ENCODE data around the gene PRKG1. TPM values are rescaled to one million over a fixed set of nuclear protein-coding genes. Genes with fewer than 3 reads are reported as not detected.

The PRKG1 gene
- total RNA-seq, 1 donor, result 1.2 TPM

DNA sequence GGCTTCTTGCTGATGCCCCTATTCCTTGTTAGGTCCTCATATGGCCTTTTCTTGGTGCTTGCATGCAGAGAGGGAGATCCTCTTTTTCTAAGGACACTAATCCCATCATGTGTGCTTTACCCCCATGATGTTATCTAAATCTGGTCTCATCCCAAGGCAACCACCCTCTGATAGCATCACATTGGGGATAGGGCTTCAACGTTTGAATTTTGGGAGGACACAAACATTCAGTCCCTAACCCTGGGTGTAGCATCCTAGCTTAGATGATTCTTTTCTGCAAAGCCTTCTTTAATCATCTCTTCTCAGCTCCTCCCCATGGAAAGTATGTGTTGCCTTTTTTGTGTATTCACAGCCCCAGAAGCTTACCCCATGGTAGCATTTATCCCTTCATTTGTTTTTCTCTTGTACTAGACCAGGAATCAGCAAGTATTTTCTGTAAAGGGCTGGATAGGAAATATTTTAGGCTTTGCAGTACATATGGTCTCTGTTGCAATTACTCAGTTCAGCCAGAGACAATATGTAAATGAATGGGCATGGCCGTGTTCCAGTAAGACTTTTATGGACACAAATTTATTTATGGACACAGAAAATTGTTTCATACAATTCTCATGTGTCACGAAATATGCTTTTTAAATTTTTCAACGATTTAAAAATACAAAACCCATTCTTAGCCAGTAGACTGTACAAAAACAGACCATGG, 726.6 kb downstream of the PRKG1 start:
- H3K9me3 ChIP-seq (ENCODE audit: low read depth, low read length), result no peaks in the 10 kb centered on the region
- H3K4me3 ChIP-seq (ENCODE audit: low read length), result no peak overlapping the region
- H3K4me1 ChIP-seq (ENCODE audit: insufficient read depth, low read length), result no peaks in the 10 kb centered on the region
- H3K27me3 ChIP-seq (ENCODE audit: insufficient read depth, low read length), result no peaks in the 10 kb centered on the region

DNA sequence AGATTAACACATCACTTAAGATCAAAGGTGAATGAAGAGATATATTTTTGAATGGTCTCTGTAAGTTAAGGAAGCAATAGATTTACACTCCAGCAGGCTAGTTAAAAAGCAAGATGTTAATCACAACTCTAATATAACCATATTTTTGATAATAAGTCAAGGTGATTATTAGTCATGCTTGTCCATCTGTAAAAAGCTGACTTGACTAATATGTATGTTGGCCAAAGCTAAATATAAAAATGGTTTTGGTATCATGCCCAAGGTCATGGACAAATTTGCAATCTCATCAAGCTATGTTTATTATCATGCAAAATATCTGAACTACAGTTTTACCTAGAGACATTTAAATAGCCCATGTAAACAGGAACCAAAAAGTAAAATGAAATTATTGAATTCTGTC, 727.7 kb downstream of the PRKG1 start:
- no peaks in the 10 kb centered on the region for H3K27me3 ChIP-seq (ENCODE audit: insufficient read depth, low read length)
- H3K9me3 ChIP-seq (ENCODE audit: low read depth, low read length), result no peaks in the 10 kb centered on the region
- no peaks in the 10 kb centered on the region for H3K4me1 ChIP-seq (ENCODE audit: insufficient read depth, low read length)
- H3K4me3 ChIP-seq (ENCODE audit: low read length), result no peak overlapping the region

DNA sequence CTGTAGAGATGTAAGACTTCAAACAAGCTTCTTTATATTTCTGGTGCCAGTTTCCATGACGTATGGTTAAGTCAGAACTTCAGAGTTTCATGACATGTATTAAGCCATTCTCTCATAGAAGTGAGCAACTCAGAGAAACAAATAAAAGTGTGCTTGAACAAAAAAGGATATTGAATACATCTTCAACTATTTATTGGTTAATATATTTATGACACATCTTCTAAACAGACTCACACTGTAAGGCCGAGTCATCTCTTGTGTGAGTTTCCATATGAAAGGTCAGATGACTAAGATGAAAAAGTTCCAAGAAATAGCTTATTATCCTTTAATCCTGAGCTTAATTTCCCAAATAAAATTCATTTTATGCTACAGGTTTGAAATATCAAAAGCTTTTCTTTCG, 730.6 kb downstream of the PRKG1 start:
- no peaks in the 10 kb centered on the region for H3K27me3 ChIP-seq (ENCODE audit: insufficient read depth, low read length)
- H3K4me3 ChIP-seq (ENCODE audit: low read length), result no peak overlapping the region
- no peaks in the 10 kb centered on the region for H3K9me3 ChIP-seq (ENCODE audit: low read depth, low read length)
- no peaks in the 10 kb centered on the region for H3K4me1 ChIP-seq (ENCODE audit: insufficient read depth, low read length)

DNA sequence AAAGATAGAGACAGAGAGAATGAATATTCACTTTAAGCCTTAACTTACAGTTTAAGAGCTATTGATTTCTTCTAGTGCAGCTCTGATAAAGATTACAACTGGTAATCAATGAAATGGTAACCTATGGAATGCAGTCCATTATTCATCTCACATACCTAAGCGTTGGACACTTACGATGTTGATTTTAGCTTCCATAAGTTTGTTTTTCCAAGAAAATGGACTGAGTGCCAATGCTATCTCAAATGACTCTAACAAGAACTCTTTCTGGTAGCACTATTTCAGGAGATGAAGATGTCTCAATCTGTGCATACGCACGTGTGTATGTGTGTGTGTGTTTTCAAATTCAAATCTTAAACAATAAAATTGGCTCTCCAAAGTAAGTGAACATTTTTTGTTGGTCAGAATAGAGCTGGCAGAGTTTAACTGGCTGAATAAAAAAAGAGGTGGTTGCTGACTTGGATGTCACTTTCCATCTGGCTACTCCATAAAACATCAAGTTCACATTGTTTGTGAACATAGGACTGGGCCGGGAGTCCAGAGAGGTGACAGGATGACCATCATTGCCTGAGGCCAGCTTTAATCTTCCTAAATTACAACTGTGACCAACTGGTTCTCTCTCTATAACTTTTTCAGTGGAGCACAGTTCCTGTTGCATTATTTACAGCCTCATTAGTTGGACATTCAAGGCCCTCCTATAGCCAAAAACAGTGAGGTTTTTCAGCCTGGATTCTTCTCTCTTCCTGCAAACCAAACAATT, 732.0 kb downstream of the PRKG1 start:
- H3K27me3 ChIP-seq (ENCODE audit: insufficient read depth, low read length), result no peaks in the 10 kb centered on the region
- no peaks in the 10 kb centered on the region for H3K9me3 ChIP-seq (ENCODE audit: low read depth, low read length)
- no peaks in the 10 kb centered on the region for H3K4me1 ChIP-seq (ENCODE audit: insufficient read depth, low read length)
- no peak overlapping the region for H3K4me3 ChIP-seq (ENCODE audit: low read length)

DNA sequence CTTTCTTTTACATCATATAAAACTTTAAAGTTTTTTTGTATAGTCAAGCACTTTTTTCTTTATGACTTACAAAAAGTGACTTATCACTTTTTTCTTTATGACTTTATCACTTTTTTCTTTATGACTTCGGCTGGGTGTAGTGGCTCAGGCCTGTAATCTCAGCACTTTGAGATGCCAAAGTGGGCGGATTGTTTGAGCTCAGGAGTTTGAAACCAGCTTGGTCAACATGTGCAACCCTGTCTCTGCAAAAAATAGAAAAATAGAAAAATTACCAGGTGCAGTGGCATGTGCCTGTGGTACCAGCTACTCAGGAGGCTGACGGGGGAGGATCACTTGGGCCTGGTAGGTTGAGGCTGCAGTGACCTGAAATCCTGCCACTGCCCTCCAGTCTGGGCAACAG, 733.9 kb downstream of the PRKG1 start:
- H3K9me3 ChIP-seq (ENCODE audit: low read depth, low read length), result no peaks in the 10 kb centered on the region
- no peaks in the 10 kb centered on the region for H3K4me1 ChIP-seq (ENCODE audit: insufficient read depth, low read length)
- H3K4me3 ChIP-seq (ENCODE audit: low read length), result no peak overlapping the region
- H3K27me3 ChIP-seq (ENCODE audit: insufficient read depth, low read length), result no peaks in the 10 kb centered on the region

DNA sequence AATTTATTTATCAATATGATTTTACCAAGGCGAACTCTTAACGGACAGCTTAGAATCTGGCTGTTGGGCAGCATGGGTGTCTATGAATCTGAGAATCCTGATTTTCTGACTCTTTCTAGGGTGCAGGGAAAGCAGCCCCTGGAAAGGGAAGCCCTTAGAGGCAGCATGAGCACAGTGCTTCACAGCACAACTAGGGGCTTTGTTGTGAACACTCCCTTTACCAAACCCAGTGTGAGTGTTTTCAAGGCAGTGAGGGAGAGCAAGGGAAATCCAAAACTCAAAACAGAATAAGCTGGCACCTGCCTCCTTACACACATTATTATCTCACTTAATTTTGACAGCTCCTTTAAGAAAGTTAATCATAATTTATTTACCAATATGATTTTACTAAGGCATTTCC, 741.4 kb downstream of the PRKG1 start:
- Histone ChIP-seq H3K9me3 (ENCODE audit: low read depth, low read length) (no peaks in the 10 kb centered on the region), H3K4me1 (ENCODE audit: insufficient read depth, low read length) (no peaks in the 10 kb centered on the region), H3K4me3 (ENCODE audit: low read length) (no peak overlapping the region), H3K27me3 (ENCODE audit: insufficient read depth, low read length) (no peaks in the 10 kb centered on the region)

DNA sequence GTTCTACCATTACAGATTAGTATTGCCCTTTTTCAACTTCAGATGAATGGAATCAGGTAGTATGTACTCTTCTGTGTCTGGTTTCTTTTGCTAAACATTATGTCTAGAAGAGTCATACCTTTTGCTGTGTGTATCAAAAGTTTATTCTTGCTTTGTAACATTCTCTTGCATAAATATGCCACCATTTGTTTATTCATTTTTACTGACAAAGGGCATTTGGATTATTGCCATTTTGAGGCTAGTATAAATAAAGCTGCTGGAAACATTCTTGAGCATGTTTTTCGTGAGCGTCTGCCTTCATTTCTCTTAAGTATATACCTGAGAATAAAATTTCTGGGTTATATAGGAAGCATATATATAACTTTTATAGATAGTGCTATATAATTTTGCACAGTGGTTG, 746.8 kb downstream of the PRKG1 start:
- H3K27me3 ChIP-seq (ENCODE audit: insufficient read depth, low read length), result no peaks in the 10 kb centered on the region
- H3K4me1 ChIP-seq (ENCODE audit: insufficient read depth, low read length), result no peaks in the 10 kb centered on the region
- H3K4me3 ChIP-seq (ENCODE audit: low read length), result no peak overlapping the region
- no peaks in the 10 kb centered on the region for H3K9me3 ChIP-seq (ENCODE audit: low read depth, low read length)

DNA sequence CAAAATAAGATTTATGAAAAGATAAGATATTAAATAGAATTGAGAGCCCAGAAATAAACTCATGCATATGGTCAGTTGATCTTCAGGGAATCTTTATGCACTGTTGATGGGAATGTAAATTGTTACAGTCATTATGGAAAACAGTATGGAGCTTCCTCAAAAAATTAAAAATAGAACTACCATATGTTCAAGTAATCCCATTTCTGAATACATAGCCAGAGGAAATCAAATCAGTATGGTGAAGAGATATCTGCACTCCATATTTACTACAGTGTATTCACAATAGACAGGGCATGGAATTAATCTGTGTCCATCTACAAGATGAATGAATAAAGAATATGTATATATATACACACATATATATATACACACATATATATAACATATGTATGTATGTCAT, 747.5 kb downstream of the PRKG1 start:
- Histone ChIP-seq H3K4me3 (ENCODE audit: low read length) (no peak overlapping the region), H3K27me3 (ENCODE audit: insufficient read depth, low read length) (no peaks in the 10 kb centered on the region), H3K4me1 (ENCODE audit: insufficient read depth, low read length) (no peaks in the 10 kb centered on the region), H3K9me3 (ENCODE audit: low read depth, low read length) (no peaks in the 10 kb centered on the region)

DNA sequence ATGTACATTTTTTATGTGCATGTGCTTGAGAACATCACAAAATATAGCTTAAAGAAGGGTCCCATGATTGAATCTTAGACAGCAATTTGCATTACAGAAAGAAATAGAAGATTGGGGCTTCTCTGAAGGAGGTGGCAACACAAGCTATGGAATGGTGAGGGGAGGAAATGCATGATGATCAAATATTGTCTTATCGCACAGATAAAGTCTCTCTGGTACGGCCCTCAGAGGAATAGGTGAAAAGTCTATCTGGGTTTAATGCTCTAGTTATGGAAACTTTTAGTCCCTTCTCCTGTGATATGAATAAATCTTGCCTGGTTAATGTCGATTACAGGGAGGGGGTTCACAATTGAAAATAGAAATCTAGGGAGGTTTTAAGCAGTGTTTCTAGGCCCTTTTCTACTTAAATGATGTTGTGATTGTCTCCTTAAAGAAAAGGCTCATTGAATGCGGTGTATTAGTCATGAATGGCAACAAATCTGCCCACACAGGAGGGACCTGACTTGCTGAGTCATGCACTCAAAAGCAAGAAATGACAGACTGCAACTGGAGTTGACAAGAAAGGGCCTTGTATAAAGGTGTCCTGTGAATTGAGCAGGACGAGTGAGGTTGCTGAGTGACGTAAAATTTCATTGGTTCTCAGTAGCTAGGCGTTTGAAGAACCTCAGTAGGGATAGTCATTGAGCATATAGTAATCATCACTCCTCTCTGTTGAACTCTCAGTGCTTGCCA, 758.5 kb downstream of the PRKG1 start:
- Histone ChIP-seq H3K4me3 (ENCODE audit: low read length) (no peak overlapping the region), H3K9me3 (ENCODE audit: low read depth, low read length) (no peaks in the 10 kb centered on the region), H3K4me1 (ENCODE audit: insufficient read depth, low read length) (no peaks in the 10 kb centered on the region), H3K27me3 (ENCODE audit: insufficient read depth, low read length) (no peaks in the 10 kb centered on the region)

DNA sequence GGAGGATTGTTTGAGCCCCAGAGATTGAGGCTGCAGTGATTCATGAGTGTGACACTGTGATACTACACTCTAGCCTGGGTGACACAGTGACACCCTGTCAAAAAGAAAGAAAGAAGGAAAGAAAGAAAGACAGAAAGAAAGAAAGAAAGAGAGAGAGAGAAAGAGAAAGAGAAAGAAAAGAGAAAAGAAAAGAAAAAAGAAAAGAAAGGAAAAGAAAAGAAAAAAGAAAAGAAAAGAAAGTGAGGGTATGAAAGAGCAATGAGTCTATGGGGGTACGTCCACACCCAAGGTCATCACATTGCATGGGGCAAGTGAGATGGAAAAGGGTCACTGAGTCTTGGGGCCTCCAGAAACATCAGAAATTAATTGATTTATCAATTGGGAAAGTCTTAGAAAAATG, 760.3 kb downstream of the PRKG1 start:
- Histone ChIP-seq H3K4me1 (ENCODE audit: insufficient read depth, low read length) (no peaks in the 10 kb centered on the region), H3K9me3 (ENCODE audit: low read depth, low read length) (no peaks in the 10 kb centered on the region), H3K4me3 (ENCODE audit: low read length) (no peak overlapping the region), H3K27me3 (ENCODE audit: insufficient read depth, low read length) (no peaks in the 10 kb centered on the region)

DNA sequence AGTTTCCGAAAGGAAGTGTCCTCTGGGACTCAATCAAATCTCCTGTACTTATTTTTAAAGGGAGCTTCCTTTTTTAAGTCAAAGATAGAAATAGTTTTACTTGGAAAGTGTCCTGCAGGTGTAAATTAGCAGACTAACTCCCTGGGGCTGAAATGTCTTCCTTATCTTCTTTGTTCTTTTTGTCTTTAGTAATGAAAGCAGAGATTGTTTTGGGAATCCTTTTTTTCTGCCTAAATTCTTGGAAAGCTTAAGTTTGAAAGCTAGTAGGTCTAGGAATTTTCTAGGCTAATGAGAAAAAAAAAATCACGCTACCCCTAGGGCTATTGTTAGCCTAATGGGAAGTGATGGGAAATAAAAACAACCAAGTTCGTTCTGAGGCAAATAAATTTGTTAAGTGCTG, 764.2 kb downstream of the PRKG1 start:
- no peaks in the 10 kb centered on the region for H3K27me3 ChIP-seq (ENCODE audit: insufficient read depth, low read length)
- H3K4me1 ChIP-seq (ENCODE audit: insufficient read depth, low read length), result no peaks in the 10 kb centered on the region
- H3K9me3 ChIP-seq (ENCODE audit: low read depth, low read length), result no peaks in the 10 kb centered on the region
- H3K4me3 ChIP-seq (ENCODE audit: low read length), result no peak overlapping the region

DNA sequence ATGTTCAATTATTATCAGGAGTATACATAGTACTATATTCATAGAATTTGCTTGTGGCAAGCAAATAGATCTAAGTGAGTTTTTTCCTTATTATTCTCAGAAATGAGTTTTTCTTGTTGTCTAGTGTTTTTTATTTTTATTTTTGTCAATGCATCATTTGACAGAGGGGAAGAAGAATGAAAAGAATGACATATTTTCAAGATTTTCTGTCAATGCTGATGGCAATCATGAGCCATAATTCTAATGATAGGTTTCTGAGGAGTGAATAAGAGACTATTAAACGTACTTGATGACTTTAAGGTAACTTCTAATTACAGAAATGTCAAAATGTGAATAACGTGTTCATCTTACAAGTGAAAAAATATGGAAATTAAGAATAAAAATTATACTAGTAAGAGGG, 769.7 kb downstream of the PRKG1 start:
- Histone ChIP-seq H3K4me3 (ENCODE audit: low read length) (no peak overlapping the region), H3K27me3 (ENCODE audit: insufficient read depth, low read length) (no peaks in the 10 kb centered on the region), H3K4me1 (ENCODE audit: insufficient read depth, low read length) (no peaks in the 10 kb centered on the region), H3K9me3 (ENCODE audit: low read depth, low read length) (no peaks in the 10 kb centered on the region)

DNA sequence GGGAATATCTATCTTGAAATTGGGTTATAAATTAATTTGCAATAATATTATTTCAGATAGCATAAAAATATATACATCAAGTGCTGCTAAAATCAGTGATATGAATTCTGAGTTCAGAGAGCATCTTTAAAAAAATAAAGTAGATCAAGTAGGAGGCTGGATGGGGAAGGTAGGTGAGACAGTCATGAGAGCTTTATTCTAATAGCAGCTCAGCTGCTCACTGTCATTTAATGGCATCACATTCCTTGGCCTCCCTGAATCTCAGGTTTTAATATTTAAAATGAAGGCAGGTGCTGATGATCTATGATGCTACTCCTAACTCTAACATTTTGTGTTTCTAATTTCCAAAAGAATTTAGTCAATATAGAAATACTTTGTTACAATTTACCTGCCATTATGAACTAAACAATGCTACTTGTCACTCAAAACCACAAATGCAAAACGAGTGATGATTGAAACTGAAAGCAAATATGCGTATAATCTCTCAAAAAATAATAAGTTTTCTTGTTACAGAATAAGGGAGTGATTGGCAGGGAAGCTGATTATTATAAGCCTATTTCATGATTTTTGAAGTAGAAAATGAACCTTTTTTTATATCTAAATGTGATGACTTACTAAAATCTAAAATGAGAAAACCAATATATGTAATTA, 772.7 kb downstream of the PRKG1 start:
- Histone ChIP-seq H3K4me3 (ENCODE audit: low read length) (no peak overlapping the region), H3K27me3 (ENCODE audit: insufficient read depth, low read length) (no peaks in the 10 kb centered on the region), H3K9me3 (ENCODE audit: low read depth, low read length) (no peaks in the 10 kb centered on the region), H3K4me1 (ENCODE audit: insufficient read depth, low read length) (no peaks in the 10 kb centered on the region)

DNA sequence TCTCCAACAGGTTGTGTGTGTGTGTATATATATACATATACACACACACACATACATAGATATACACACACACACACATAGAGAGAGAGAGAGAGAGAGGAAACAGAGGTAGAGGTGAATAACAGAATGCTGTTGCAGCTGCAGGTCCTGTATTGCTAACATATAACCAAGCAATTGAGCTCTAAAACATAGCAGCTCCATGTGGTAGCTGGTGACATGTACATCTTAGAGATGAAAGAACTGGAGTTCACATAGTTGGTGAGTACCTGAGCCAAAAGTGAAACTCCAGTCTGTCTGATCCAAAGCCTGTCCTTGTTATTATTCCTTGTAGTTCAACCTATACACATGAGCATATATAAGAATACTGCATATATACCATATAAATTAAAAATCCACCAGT, 778.0 kb downstream of the PRKG1 start:
- Histone ChIP-seq H3K27me3 (ENCODE audit: insufficient read depth, low read length) (no peaks in the 10 kb centered on the region), H3K4me3 (ENCODE audit: low read length) (no peak overlapping the region), H3K4me1 (ENCODE audit: insufficient read depth, low read length) (no peaks in the 10 kb centered on the region), H3K9me3 (ENCODE audit: low read depth, low read length) (no peaks in the 10 kb centered on the region)

DNA sequence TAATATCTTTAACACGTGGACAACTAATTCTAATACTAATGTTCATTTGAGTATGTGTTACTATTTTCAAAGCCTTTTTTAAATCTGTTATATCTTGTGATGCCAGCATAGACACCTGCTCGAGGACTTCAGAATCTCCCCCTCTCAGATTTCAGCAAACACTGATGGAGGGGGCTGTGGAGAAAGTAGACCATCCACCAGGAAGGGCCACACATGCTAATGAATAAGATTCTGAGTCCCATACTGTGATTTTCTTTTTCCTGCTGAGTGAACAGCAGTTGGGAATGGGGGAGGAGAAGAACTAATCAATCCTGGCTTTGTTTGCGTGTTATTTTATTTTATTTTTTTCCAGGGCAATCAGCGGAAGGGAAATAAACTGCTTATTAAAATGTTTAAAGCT, 783.0 kb downstream of the PRKG1 start:
- H3K27me3 ChIP-seq (ENCODE audit: insufficient read depth, low read length), result no peaks in the 10 kb centered on the region
- H3K4me1 ChIP-seq (ENCODE audit: insufficient read depth, low read length), result no peaks in the 10 kb centered on the region
- no peaks in the 10 kb centered on the region for H3K9me3 ChIP-seq (ENCODE audit: low read depth, low read length)
- no peak overlapping the region for H3K4me3 ChIP-seq (ENCODE audit: low read length)
